Measurements from ENCODE around the gene POFUT2. TPM values are rescaled to one million over a fixed set of nuclear protein-coding genes. Genes with fewer than 3 reads are reported as not detected.

The POFUT2 gene
- total RNA-seq, 1 experiment from 2014 or later: 28.2 TPM

DNA sequence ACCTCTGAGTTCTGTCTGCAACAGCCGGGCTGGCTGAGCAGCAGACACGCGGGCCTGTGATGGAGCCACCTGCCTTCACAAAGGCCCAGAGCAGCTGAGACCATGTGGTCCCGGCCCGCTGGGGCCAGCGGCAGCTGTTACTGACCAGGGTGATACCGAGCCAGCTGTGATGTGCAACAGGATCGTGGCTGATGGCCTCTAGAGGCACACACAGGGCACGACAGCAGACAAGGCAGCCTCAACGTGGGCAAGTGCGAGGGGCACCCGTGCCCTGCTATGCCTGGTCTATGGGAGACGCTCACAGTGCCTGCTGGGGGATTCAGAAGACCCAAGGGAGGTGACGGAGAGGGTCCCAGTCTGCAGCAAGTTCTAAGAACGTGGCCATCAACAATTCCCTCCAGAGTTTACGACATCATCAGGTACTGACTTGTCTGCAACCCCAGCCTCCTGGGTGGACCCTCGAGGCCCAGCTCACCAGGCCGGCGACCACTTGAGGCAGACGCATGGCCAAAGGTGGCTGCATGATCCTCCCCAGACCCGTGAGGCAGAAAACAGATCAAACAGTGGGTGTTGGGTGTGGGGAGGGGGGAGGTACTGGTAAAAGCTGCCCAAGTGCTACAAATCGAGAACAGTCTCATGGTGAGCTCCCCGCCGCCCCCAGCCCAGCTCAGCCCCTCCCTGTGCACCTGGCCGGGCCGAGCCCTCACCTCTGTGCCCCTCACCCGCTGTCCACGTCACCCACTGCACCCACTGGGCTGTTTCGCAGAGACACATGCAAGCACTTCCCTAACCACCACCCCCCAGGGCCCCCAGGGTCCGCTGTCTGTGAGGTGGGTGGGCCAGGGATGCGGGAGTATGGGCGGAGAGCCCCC is 6.0 kb downstream of the POFUT2 start:
- H3K79me2 ChIP-seq (ENCODE audit: low read length): peaks cover 15% of the 10 kb centered on the region
- H3K9ac ChIP-seq (ENCODE audit: low read length): no peak overlapping the region
- peaks cover 42% of the 10 kb centered on the region for H3K36me3 ChIP-seq (ENCODE audit: low read depth, low read length)
- H3K4me2 ChIP-seq (ENCODE audit: low read length): no peak overlapping the region
- ChIA-PET CTCF (no interaction called here), POLR2A (ENCODE audit: unreplicated experiment) (interaction anchor here (0.7 kb wide), 1 partner anchor 152 kb away, joined by 4 read pairs; no protein-coding TSS in a partner anchor)
- H3K9me3 ChIP-seq (ENCODE audit: low read length): no peaks in the 10 kb centered on the region
- no peak for DNase-seq
- no peaks in the 10 kb centered on the region for H3F3A ChIP-seq (ENCODE audit: low read length, unreplicated experiment)
- H3K27ac ChIP-seq (ENCODE audit: low read length): no peak overlapping the region
- ATAC-seq: no peak
- no peaks in the 10 kb centered on the region for H3K9me2 ChIP-seq (replicated peaks; ENCODE audit: low read length)
- intact Hi-C loops (cut with micrococcal nuclease): no loop called here
- no peak overlapping the region for H3K4me3 ChIP-seq (ENCODE audit: low read length)
- H3K27me3 ChIP-seq (ENCODE audit: low read length): no peaks in the 10 kb centered on the region
- TF ChIP-seq EZH2phosphoT487 (IDR thresholded peaks at IDR 0.05; ENCODE audit: borderline replicate concordance, low read length): no peak
- TF ChIP-seq EZH2 (IDR thresholded peaks at IDR 0.05; ENCODE audit: low read length, unreplicated experiment): no peak
- TF ChIP-seq, protein P1, sequence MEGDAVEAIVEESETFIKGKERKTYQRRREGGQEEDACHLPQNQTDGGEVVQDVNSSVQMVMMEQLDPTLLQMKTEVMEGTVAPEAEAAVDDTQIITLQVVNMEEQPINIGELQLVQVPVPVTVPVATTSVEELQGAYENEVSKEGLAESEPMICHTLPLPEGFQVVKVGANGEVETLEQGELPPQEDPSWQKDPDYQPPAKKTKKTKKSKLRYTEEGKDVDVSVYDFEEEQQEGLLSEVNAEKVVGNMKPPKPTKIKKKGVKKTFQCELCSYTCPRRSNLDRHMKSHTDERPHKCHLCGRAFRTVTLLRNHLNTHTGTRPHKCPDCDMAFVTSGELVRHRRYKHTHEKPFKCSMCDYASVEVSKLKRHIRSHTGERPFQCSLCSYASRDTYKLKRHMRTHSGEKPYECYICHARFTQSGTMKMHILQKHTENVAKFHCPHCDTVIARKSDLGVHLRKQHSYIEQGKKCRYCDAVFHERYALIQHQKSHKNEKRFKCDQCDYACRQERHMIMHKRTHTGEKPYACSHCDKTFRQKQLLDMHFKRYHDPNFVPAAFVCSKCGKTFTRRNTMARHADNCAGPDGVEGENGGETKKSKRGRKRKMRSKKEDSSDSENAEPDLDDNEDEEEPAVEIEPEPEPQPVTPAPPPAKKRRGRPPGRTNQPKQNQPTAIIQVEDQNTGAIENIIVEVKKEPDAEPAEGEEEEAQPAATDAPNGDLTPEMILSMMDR (conservative IDR thresholded peaks at IDR 0.05; ENCODE audit: low read depth, low read length): no peak
- no peak overlapping the region for H2AFZ ChIP-seq (ENCODE audit: low read length)
- H4K20me1 ChIP-seq (ENCODE audit: low read length): no peaks in the 10 kb centered on the region
- no TSS peak for BruUV-seq (replicated peaks)
- 0 out of 2 replicates have a peak, but pooled peaks cover 2% of the 10 kb centered on the region for H3K4me1 ChIP-seq (ENCODE audit: insufficient read depth, low read length)

DNA sequence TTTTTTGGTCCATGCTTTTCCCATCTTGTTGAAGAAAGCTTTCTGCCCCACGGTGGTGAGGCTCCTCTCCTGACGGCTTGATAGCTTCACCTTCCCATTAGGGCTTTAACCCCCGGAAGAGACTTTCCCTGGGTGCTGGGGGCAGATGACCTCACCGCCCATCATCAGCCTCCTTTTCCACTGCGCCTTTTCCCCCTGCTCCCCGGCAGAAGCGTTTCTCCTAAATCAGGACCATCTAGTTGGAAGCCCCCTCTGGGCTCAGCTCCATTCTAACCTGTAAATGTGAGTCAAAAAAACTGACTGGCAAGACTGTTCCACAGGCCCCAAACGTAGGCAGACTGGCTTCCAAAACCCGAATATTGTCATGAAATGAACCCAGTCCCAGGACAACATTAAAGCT is 6.7 kb downstream of the POFUT2 start:
- no peaks in the 10 kb centered on the region for H3K9me2 ChIP-seq (replicated peaks; ENCODE audit: low read length)
- no peaks in the 10 kb centered on the region for H3K9me3 ChIP-seq (ENCODE audit: low read length)
- no peaks in the 10 kb centered on the region for H3F3A ChIP-seq (ENCODE audit: low read length, unreplicated experiment)
- no peak for DNase-seq
- TF ChIP-seq EZH2 (IDR thresholded peaks at IDR 0.05; ENCODE audit: low read length, unreplicated experiment) (no peak), EZH2phosphoT487 (IDR thresholded peaks at IDR 0.05; ENCODE audit: borderline replicate concordance, low read length) (no peak)
- TF ChIP-seq, protein P1 (conservative IDR thresholded peaks at IDR 0.05; ENCODE audit: low read depth, low read length): no peak
- BruUV-seq (replicated peaks): no TSS peak
- POLR2A ChIA-PET (ENCODE audit: unreplicated experiment): interaction anchor here (0.7 kb wide), 1 partner anchor 151 kb away, joined by 4 read pairs; no protein-coding TSS in a partner anchor
- no peaks in the 10 kb centered on the region for H4K20me1 ChIP-seq (ENCODE audit: low read length)
- peaks cover 8% of the 10 kb centered on the region; the same call in 1 of the 2 replicates for H3K79me2 ChIP-seq (ENCODE audit: low read length)
- no peak for ATAC-seq
- H3K4me1 ChIP-seq (ENCODE audit: insufficient read depth, low read length): no peaks in the 10 kb centered on the region
- no peak overlapping the region for H3K9ac ChIP-seq (ENCODE audit: low read length)
- intact Hi-C loops (cut with micrococcal nuclease): no loop called here
- no peak overlapping the region for H3K27ac ChIP-seq (ENCODE audit: low read length)
- no peak overlapping the region for H3K4me3 ChIP-seq (ENCODE audit: low read length)
- H3K36me3 ChIP-seq (ENCODE audit: low read depth, low read length): peaks cover 47% of the 10 kb centered on the region
- CTCF ChIA-PET: no interaction called here
- H3K4me2 ChIP-seq (ENCODE audit: low read length): no peak overlapping the region
- H2AFZ ChIP-seq (ENCODE audit: low read length): no peak overlapping the region
- H3K27me3 ChIP-seq (ENCODE audit: low read length): no peaks in the 10 kb centered on the region

Measured in PC-3 (cell line).